Neutrophil (primary cell): ENCODE results near the gene ANKRD10.

ENCODE experiments used
- H3K27ac ChIP-seq: fragments of 200-600 bp; sonication (generic); 2 replicates; pipeline ENCODE4 v1.5.1; 2016; ENCODE audit warnings: mild to moderate bottlenecking, moderate library complexity
- H3K27me3 ChIP-seq: fragments of 200-600 bp; sonication (generic); 2 replicates; pipeline ENCODE4 v1.6.0; 2016; ENCODE audit warnings: mild to moderate bottlenecking
- H3K36me3 ChIP-seq: fragments of 200-600 bp; sonication (generic); 2 replicates; pipeline ENCODE4 v1.5.1; 2017
- H3K4me1 ChIP-seq, 2 experiments: fragments of 200-600 bp in 1 of 2; sonication (generic) in 1 of 2; 1 replicate in 1 of 2; 2 replicates in 1 of 2; pipeline versions ENCODE4 v1.5.1 to v1.6.1; 2013 to 2016; ENCODE audit warnings: low read depth in 1 of 2, low read length in 1 of 2, mild to moderate bottlenecking in 1 of 2, moderate library complexity in 1 of 2; ENCODE audit not compliant: control insufficient read depth in 1 of 2, insufficient read depth in 1 of 2
- H3K4me3 ChIP-seq, 2 experiments: fragments of 200-600 bp in 1 of 2; sonication (generic) in 1 of 2; 1 replicate in 1 of 2; 2 replicates in 1 of 2; pipeline ENCODE4 v1.5.1; 2013 to 2016; ENCODE audit warnings: low read depth in 1 of 2, low read length in 1 of 2, mild to moderate bottlenecking in 1 of 2, moderate library complexity in 1 of 2
- H3K9me3 ChIP-seq: fragments of 200-600 bp; sonication (generic); 2 replicates; pipeline ENCODE4 v1.5.1; 2016
- CTCF ChIP-seq: fragments of 200-600 bp; sonication (generic); IDR thresholded peaks from 2 replicates; pipeline ENCODE4 v1.5.1; 2016; ENCODE audit warnings: antibody characterized with exemption

The ANKRD10 gene

GRCh38 chr13:110925023-110925612 is 10.2 kb upstream of the ANKRD10 start:
- Histone ChIP-seq H3K4me3 (no peak overlapping the region), H3K27me3 (peaks cover 86% of the 10 kb centered on the region), H3K9me3 (no peaks in the 10 kb centered on the region), H3K36me3 (no peaks in the 10 kb centered on the region), H3K4me1 (no peaks in the 10 kb centered on the region), H3K27ac (no peak overlapping the region)
- no peak for TF ChIP-seq CTCF

GRCh38 chr13:110924639-110924934 is 9.7 kb upstream of the ANKRD10 start:
- no peaks in the 10 kb centered on the region for H3K4me1 ChIP-seq
- peaks cover 87% of the 10 kb centered on the region for H3K27me3 ChIP-seq
- H3K9me3 ChIP-seq = no peaks in the 10 kb centered on the region
- no peak for TF ChIP-seq CTCF
- no peaks in the 10 kb centered on the region for H3K36me3 ChIP-seq
- H3K4me3 ChIP-seq = no peak overlapping the region
- no peak overlapping the region for H3K27ac ChIP-seq

GRCh38 chr13:110923777-110924638 is 9.1 kb upstream of the ANKRD10 start:
- H3K4me1 ChIP-seq = no peaks in the 10 kb centered on the region
- H3K27me3 ChIP-seq = peaks cover 81% of the 10 kb centered on the region
- no peak for TF ChIP-seq CTCF
- no peak overlapping the region for H3K27ac ChIP-seq
- H3K4me3 ChIP-seq = no peak overlapping the region
- H3K36me3 ChIP-seq = no peaks in the 10 kb centered on the region
- H3K9me3 ChIP-seq = no peaks in the 10 kb centered on the region

GRCh38 chr13:110923086-110923485 is 8.2 kb upstream of the ANKRD10 start:
- Histone ChIP-seq H3K9me3 (no peaks in the 10 kb centered on the region), H3K27me3 (peaks cover 72% of the 10 kb centered on the region), H3K27ac (no peak overlapping the region), H3K4me3 (no peak overlapping the region), H3K36me3 (no peaks in the 10 kb centered on the region), H3K4me1 (no peaks in the 10 kb centered on the region)
- TF ChIP-seq CTCF = no peak

- TF ChIP-seq CTCF = no peak
- Histone ChIP-seq H3K27me3 (peaks cover 66% of the 10 kb centered on the region), H3K36me3 (no peaks in the 10 kb centered on the region), H3K4me3 (no peak overlapping the region), H3K27ac (no peak overlapping the region), H3K4me1 (no peaks in the 10 kb centered on the region), H3K9me3 (no peaks in the 10 kb centered on the region)
Measured at GRCh38 chr13:110922506-110922905, 7.6 kb upstream of the ANKRD10 start.
